NCI-H128 (cell line): ENCODE measurements around the gene SHOC2.

ENCODE experiments used
- DNase-seq: peaks from one replicate; lab custom pipeline; 2025; ENCODE audit not compliant: unreplicated experiment; lab: John Stamatoyannopoulos, UW

SHOC2 gene

DNA sequence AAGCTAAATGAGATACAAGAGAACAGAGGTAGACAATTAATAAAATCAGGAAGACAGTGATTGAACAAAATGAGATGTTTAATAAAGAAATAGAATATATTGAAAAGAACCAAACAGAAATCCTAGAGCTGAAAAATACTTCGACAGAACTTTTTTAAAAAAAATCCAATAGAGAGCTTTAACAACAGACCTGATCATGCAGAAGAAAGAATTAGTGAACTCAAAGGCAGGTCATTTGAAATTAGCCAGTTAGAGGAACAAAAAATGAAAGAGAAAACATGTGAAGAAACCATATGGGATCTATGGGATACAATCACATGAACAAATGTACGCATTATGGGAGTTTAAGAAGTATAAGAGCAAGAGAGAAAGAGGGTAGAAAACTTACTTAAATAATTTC is 120.1 kb downstream of the SHOC2 start:
- no peak for DNase-seq

DNA sequence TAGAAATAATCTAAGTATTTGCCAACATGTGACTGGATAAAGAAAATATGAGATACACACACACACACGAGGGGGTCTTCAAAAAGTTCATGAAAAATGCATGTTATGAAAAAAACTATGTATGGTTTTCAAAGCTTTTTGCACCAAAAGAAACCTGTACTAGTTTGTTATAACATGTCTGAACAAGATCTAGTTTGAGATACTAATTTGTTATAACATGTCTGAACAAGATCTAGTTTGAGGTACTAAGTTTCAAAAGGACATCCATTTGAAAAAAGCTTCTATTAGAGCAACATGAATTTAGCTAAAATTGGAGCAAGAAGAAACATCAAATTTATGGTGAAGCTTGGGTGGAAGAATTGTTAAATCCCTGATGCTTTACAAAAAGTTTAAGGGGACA is 137.6 kb downstream of the SHOC2 start:
- no peak for DNase-seq
